ENCODE data around the gene PDCD11.

Gene PDCD11

DNA sequence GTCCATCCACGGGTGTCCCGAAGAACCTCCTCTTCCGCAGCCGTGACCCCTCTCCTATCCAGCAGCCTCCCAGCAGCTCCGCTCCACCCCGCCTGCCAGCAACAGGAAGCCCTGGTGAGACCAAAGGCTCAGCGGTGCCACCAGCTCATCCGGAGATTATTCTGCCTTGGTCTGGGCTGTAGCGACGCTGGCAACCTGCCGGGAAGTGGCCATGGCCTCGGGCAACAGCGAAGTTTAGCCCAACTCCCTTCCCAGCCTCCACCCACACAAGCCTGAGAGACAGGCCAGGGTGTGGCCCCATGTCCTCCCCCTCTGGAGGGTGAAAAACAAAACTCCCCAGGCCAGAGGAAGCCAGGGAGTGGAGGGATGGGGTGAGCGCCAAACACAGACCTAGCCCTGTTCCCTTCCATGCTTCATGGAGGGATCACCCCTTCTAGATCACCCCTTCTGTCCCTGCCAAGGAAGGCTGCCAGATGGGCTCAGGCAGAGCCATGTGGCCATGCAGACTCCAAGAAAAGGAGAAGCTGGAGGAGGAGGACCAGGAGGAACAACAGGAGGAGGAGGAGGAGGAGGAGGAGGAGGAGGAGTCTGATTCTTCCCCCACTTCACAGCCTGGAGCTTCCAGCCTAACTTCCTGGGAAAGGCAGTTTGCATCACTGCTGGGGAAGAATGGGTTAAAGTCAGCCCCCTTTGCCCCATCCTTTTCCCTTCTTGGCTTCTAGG, 54.8 kb downstream of the PDCD11 start:
- Histone ChIP-seq H3K27me3 (ENCODE audit: insufficient read depth, poor library complexity, severe bottlenecking) (no peaks in the 10 kb centered on the region), H3K27ac (replicated peaks) (peak overlapping the region; percentile 38), H3K4me3 (replicated peaks; ENCODE audit: insufficient read depth, low read length) (peak overlapping the region; percentile 58)
- TF ChIP-seq, protein P1, sequence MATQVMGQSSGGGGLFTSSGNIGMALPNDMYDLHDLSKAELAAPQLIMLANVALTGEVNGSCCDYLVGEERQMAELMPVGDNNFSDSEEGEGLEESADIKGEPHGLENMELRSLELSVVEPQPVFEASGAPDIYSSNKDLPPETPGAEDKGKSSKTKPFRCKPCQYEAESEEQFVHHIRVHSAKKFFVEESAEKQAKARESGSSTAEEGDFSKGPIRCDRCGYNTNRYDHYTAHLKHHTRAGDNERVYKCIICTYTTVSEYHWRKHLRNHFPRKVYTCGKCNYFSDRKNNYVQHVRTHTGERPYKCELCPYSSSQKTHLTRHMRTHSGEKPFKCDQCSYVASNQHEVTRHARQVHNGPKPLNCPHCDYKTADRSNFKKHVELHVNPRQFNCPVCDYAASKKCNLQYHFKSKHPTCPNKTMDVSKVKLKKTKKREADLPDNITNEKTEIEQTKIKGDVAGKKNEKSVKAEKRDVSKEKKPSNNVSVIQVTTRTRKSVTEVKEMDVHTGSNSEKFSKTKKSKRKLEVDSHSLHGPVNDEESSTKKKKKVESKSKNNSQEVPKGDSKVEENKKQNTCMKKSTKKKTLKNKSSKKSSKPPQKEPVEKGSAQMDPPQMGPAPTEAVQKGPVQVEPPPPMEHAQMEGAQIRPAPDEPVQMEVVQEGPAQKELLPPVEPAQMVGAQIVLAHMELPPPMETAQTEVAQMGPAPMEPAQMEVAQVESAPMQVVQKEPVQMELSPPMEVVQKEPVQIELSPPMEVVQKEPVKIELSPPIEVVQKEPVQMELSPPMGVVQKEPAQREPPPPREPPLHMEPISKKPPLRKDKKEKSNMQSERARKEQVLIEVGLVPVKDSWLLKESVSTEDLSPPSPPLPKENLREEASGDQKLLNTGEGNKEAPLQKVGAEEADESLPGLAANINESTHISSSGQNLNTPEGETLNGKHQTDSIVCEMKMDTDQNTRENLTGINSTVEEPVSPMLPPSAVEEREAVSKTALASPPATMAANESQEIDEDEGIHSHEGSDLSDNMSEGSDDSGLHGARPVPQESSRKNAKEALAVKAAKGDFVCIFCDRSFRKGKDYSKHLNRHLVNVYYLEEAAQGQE (IDR thresholded peaks at IDR 0.05; ENCODE audit: insufficient replicate concordance, low read depth), result no peak
- TF ChIP-seq, protein P2, sequence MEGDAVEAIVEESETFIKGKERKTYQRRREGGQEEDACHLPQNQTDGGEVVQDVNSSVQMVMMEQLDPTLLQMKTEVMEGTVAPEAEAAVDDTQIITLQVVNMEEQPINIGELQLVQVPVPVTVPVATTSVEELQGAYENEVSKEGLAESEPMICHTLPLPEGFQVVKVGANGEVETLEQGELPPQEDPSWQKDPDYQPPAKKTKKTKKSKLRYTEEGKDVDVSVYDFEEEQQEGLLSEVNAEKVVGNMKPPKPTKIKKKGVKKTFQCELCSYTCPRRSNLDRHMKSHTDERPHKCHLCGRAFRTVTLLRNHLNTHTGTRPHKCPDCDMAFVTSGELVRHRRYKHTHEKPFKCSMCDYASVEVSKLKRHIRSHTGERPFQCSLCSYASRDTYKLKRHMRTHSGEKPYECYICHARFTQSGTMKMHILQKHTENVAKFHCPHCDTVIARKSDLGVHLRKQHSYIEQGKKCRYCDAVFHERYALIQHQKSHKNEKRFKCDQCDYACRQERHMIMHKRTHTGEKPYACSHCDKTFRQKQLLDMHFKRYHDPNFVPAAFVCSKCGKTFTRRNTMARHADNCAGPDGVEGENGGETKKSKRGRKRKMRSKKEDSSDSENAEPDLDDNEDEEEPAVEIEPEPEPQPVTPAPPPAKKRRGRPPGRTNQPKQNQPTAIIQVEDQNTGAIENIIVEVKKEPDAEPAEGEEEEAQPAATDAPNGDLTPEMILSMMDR (IDR thresholded peaks at IDR 0.05; ENCODE audit: insufficient read depth, low read length), result no peak
- no peak for TF ChIP-seq SPI1 (IDR thresholded peaks at IDR 0.05; ENCODE audit: borderline replicate concordance, low read depth)
- TF ChIP-seq POLR2AphosphoS5 (IDR thresholded peaks at IDR 0.05; ENCODE audit: low read depth), result no peak
- TF ChIP-seq GABPA (IDR thresholded peaks at IDR 0.05; ENCODE audit: low read depth), result no peak
- peak in 1 of 2 experiments; percentile 61 for DNase-seq (ENCODE audit: low read depth in 1 of 2, low spot score in 1 of 2)

DNA sequence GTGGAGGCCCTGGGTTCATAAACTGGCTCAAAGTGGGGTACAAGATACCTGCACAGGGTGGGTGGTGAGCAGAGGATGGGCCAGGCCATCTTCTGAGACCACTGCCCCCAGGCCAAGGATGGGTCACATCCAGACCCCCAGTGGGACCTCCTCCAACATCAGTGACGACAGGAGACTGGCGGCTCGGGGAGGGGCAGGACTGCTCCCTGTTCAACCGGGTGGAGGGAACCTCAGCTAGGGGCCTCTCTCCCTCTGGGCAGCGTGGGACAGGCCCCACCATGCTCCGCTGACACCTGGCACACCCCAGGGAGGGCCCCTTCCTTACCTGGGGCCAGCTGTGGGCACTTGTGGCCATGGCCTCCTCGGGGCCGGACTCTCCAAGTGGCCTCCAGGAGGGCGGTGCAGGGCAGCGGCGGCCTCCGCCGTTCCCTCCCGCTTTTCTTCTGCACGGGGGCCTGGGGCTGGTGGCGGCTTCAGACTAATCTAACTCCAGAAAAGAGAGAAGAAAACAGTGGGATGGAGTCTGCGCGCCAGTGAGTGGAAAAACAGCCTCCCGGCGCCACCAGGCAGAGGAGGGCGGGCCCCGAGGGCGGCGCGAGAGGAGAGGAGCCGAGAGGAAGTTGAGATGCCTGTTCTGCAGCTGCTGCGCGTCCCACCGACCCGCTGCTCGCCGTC, 55.5 kb downstream of the PDCD11 start, which contains the start of gene CALHM2:
TSS of gene CALHM2 (minus strand) at position 540 of the 675 bp plus-strand sequence. CDS start 2,429 bp downstream, outside the sequence.
- Histone ChIP-seq H3K27ac (replicated peaks) (peak within 1 kb of the TSS; percentile 38), H3K27me3 (ENCODE audit: insufficient read depth, poor library complexity, severe bottlenecking) (no peaks in the 10 kb centered on the region), H3K4me3 (replicated peaks; ENCODE audit: insufficient read depth, low read length) (peak within 1 kb of the TSS; percentile 58)
- TF ChIP-seq POLR2AphosphoS5 (IDR thresholded peaks at IDR 0.05; ENCODE audit: low read depth), result no peak
- peak; percentile 60; the same call in 1 of the 2 replicates for TF ChIP-seq SPI1 (IDR thresholded peaks at IDR 0.05; ENCODE audit: borderline replicate concordance, low read depth)
- peak in 1 of 2 experiments; percentile 70 for DNase-seq (ENCODE audit: low read depth in 1 of 2, low spot score in 1 of 2)

DNA sequence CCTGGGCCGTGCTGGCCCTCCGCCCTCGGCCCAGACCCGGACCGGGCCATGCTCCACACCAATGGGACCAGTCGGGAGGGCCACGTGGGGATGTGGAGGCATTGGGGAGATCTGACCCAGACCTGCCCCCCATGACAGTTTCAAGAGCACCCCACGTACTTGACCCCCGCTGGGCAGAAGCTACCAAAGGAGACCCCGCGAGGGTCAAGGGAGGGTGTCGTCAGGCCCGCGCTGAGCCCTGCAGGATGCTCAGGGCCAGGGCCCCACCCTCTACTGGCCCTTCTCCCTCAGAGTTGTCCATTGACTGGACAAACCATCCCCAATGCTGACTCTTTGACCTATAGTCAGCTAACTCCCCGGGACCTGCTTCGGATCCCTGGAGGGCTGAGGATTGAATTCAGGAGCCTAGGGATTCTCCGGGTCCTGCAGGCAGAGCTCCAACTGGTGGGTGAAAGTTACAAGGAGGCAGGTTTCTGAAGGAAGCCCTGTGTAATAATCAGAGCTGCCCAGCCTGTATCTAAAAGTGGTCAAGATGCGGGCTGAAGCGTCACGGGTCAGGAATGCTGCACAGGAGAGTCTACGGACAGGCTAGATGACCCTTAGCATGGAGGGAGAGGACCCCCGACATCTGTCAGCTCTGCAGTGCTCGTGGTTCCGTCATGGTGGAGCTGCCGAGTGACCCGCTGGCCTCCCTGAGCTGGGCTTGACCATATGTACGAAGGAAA, 56.2 kb downstream of the PDCD11 start:
- peak overlapping the region; percentile 20; the same call in 1 of the 2 replicates for H3K27ac ChIP-seq (replicated peaks)

More for the DNA sequence above, 56.2 kb downstream of the PDCD11 start:
- TF ChIP-seq, protein P2 (IDR thresholded peaks at IDR 0.05; ENCODE audit: insufficient read depth, low read length), result no peak
- TF ChIP-seq POLR2AphosphoS5 (IDR thresholded peaks at IDR 0.05; ENCODE audit: low read depth), result no peak
- TF ChIP-seq, protein P1 (IDR thresholded peaks at IDR 0.05; ENCODE audit: insufficient replicate concordance, low read depth), result no peak
- no peak for TF ChIP-seq SPI1 (IDR thresholded peaks at IDR 0.05; ENCODE audit: borderline replicate concordance, low read depth)
- no peak for TF ChIP-seq GABPA (IDR thresholded peaks at IDR 0.05; ENCODE audit: low read depth)
- peak overlapping the region; percentile 58 for H3K4me3 ChIP-seq (replicated peaks; ENCODE audit: insufficient read depth, low read length)
- H3K27me3 ChIP-seq (ENCODE audit: insufficient read depth, poor library complexity, severe bottlenecking), result no peaks in the 10 kb centered on the region
- DNase-seq (ENCODE audit: low read depth in 1 of 2, low spot score in 1 of 2), result no peak

Data from HL-60 (cell line).